Thoracic aorta (tissue), 2 donors: Measurements from ENCODE around the gene SMCO3. TPM values are rescaled to one million over a fixed set of nuclear protein-coding genes. Genes with fewer than 3 reads are reported as not detected.

Source experiments
- ATAC-seq: fragments of 150-250 bp; one replicate; pipeline ENCODE4 v1.8.0; 2017; ENCODE audit warnings: low read depth; ENCODE audit not compliant: insufficient number of reproducible peaks, low FRiP score
- DNase-seq: peaks from one replicate; pipeline ENCODE4 v3.0.0-alpha.2; 2020; ENCODE audit warnings: low spot score
- H3K27ac ChIP-seq, 2 donors: fragments of 200-600 bp; sonication (generic); 1 replicate in 1 of 2; 2 replicates in 1 of 2; pipeline ENCODE4 v1.5.1; 2016; ENCODE audit warnings: mild to moderate bottlenecking in 2 of 2, moderate library complexity in 2 of 2
- H3K27me3 ChIP-seq: fragments of 200-600 bp; sonication (generic); replicated peaks from 2 replicates; pipeline ENCODE4 v1.6.0; 2016; ENCODE audit warnings: mild to moderate bottlenecking; ENCODE audit not compliant: insufficient read depth
- H3K36me3 ChIP-seq: fragments of 200-600 bp; sonication (generic); one replicate; pipeline ENCODE4 v1.5.1; 2016
- H3K4me1 ChIP-seq, 2 donors: fragments of 200-600 bp; sonication (generic); 1 replicate in 1 of 2; 2 replicates in 1 of 2; pipeline versions ENCODE4 v1.5.1 to v1.6.0; 2016; ENCODE audit warnings: low read depth in 2 of 2, mild to moderate bottlenecking in 1 of 2; ENCODE audit not compliant: control insufficient read depth in 1 of 2
- H3K4me3 ChIP-seq: fragments of 200-600 bp; sonication (generic); 2 replicates; pipeline ENCODE4 v1.5.1; 2016; ENCODE audit warnings: mild to moderate bottlenecking
- H3K9me3 ChIP-seq: fragments of 200-600 bp; sonication (generic); 2 replicates; pipeline ENCODE4 v1.5.1; 2016
- total RNA-seq, 2 donors: library from RNA; depleted of rRNA; stranded (reverse); fragments of >200 nt; gene quantifications; one replicate each; pipeline versions ENCODE4 v1.1.0 to v1.2.3, GENCODE V29; 2016
- TF ChIP-seq, protein P1 (sequence below): fragments of 200-600 bp; sonication (generic); IDR thresholded peaks from one replicate; pipeline ENCODE4 v1.5.1; 2019; ENCODE audit warnings: antibody characterized with exemption

SMCO3 gene
- total RNA-seq, 2 donors from 2014 or later: 0.27 to 0.49 TPM

GRCh38 chr12:14773685-14774073, 40.3 kb downstream of the SMCO3 start:
- Histone ChIP-seq H3K36me3 (no peaks in the 10 kb centered on the region), H3K27me3 (no peaks in the 10 kb centered on the region), H3K4me1 (peaks cover 17 to 32% of the 10 kb centered on the region in 2 donors), H3K4me3 (peak overlapping the region; percentile 84), H3K9me3 (no peaks in the 10 kb centered on the region), H3K27ac (peak overlapping the region; percentile 93 to 98)
- ATAC-seq: no peak
- TF ChIP-seq, protein P1, sequence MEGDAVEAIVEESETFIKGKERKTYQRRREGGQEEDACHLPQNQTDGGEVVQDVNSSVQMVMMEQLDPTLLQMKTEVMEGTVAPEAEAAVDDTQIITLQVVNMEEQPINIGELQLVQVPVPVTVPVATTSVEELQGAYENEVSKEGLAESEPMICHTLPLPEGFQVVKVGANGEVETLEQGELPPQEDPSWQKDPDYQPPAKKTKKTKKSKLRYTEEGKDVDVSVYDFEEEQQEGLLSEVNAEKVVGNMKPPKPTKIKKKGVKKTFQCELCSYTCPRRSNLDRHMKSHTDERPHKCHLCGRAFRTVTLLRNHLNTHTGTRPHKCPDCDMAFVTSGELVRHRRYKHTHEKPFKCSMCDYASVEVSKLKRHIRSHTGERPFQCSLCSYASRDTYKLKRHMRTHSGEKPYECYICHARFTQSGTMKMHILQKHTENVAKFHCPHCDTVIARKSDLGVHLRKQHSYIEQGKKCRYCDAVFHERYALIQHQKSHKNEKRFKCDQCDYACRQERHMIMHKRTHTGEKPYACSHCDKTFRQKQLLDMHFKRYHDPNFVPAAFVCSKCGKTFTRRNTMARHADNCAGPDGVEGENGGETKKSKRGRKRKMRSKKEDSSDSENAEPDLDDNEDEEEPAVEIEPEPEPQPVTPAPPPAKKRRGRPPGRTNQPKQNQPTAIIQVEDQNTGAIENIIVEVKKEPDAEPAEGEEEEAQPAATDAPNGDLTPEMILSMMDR: no peak
- DNase-seq: no peak

DNA sequence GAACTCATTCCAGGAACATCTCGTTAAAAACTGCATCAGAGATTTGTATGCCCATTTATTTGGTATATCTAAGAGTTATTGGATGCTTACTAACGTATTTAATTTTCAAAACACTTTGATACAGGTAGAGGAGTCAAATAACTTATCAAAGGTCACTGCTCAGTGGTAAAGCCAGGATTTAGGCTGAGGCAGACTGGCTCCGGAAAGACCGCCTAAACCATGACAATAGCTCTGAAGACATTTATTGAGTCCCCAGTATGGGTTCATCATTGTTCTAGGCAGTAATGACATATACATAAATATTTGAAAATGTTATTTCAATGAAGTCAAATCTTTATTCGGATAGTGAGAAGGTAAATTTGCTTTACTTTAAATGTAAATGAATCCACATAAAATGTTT, 41.0 kb downstream of the SMCO3 start:
- no peaks in the 10 kb centered on the region for H3K27me3 ChIP-seq
- DNase-seq: no peak
- peak overlapping the region; percentile 84 for H3K4me3 ChIP-seq
- no peak for ATAC-seq
- no peak overlapping the region for H3K27ac ChIP-seq
- peaks cover 21 to 33% of the 10 kb centered on the region in 2 donors for H3K4me1 ChIP-seq
- TF ChIP-seq, protein P1: no peak
- no peaks in the 10 kb centered on the region for H3K9me3 ChIP-seq
- H3K36me3 ChIP-seq: no peaks in the 10 kb centered on the region

DNA sequence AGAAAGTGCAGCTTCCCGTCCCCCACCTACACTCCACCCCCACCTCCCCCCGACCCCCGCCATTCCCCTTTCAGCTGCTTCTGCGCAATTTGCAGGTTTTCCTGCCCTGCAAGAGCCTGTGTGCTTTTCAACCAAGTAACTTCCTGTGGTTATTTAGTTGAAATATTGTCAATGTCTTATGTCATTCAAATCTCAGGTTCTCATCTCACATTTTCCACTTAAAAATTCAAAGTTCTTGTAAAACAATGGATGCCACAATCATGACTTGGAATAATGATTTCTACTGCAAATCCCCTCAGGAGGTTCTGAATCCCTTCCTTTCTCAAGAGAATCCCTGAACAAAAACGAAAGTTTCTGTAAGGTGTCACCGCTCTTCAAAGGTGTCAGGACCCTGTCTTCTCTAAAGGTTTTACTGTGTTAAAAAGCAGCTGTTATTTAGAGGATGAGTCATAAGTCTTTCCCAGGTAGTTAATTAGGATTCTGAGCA, 42.3 kb downstream of the SMCO3 start:
- Histone ChIP-seq H3K9me3 (no peaks in the 10 kb centered on the region), H3K4me1 (peaks cover 12 to 33% of the 10 kb centered on the region in 2 donors), H3K36me3 (no peaks in the 10 kb centered on the region), H3K4me3 (peak overlapping the region; percentile 79), H3K27ac (peak overlapping the region; percentile 88 to 90), H3K27me3 (no peaks in the 10 kb centered on the region)
- DNase-seq (no peak), ATAC-seq (no peak)
- TF ChIP-seq, protein P1: no peak

GRCh38 chr12:14770496-14771461, 43.2 kb downstream of the SMCO3 start:
- H3K4me1 ChIP-seq: peaks cover 7 to 27% of the 10 kb centered on the region in 2 donors
- peak; percentile 50 for ATAC-seq
- DNase-seq: peak; percentile 94
- peak overlapping the region; percentile 88 to 90 for H3K27ac ChIP-seq
- no peaks in the 10 kb centered on the region for H3K9me3 ChIP-seq
- peak overlapping the region; percentile 79 for H3K4me3 ChIP-seq
- TF ChIP-seq, protein P1: no peak
- H3K36me3 ChIP-seq: no peaks in the 10 kb centered on the region
- no peaks in the 10 kb centered on the region for H3K27me3 ChIP-seq

DNA sequence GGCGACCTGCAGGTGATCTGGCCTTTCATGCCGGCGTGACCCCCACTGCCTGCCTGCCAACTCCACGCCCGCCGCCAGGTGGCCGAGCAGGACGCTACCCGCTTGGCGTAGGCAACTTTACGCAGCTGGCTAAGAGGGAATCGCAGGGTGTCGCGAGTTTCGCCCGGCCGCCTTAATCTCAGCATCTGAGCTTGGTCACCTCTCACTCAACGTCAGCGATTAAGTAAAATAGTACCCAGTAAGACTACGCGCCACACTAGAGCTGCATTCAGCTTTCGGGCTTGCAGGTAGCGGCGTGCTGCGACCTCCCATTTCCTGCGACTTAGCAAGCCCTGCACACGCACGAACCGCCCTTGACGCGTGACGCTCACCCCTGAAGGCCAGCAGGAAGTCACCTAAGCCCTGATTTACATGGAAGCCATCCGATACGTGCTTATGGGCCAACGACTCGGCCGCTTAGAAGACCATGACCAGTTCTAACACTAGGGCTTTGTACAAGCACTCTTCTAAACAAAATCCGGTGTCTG, 44.0 kb downstream of the SMCO3 start:
- Histone ChIP-seq H3K27me3 (no peaks in the 10 kb centered on the region), H3K27ac (peak overlapping the region; percentile 88 to 90), H3K9me3 (no peaks in the 10 kb centered on the region), H3K4me1 (peaks cover 7 to 27% of the 10 kb centered on the region in 2 donors), H3K4me3 (peak overlapping the region; percentile 79), H3K36me3 (no peaks in the 10 kb centered on the region)
- TF ChIP-seq, protein P1: peak; percentile 87
- DNase-seq: peak; percentile 39
- peak; percentile 37 for ATAC-seq
